Activated T-cell treated with anti-CD3 and anti-CD28 coated beads, Interleukin-2, amount 50 U/mL, for 72 hours (primary cell): ENCODE results near the gene SNPH. TPM values are rescaled to one million over a fixed set of nuclear protein-coding genes. Genes with fewer than 3 reads are reported as not detected.

Experiments
- ATAC-seq, 2 donors: fragments of 150-1000 bp; cut with Tn5 transposase; replicated peaks in 1 of 2; 2 replicates each; pipeline ENCODE4 v1.10.0; 2021; ENCODE audit warnings: moderate library complexity in 2 of 2, mild to moderate bottlenecking in 1 of 2
- DNase-seq, 2 donors: peaks; one replicate each; pipeline ENCODE4 v3.0.0; 2021 to 2022; ENCODE audit warnings: mixed read lengths in 1 of 2
- H3K27ac Mint-ChIP-seq: one replicate; pipeline ENCODE4 v1.8.0; 2022; ENCODE audit warnings: mild to moderate bottlenecking, moderate library complexity, mixed read lengths
- H3K27me3 Mint-ChIP-seq: one replicate; pipeline ENCODE4 v1.8.0; 2022; ENCODE audit warnings: low read depth, mixed read lengths
- H3K36me3 Mint-ChIP-seq, 2 donors: one replicate each; pipeline ENCODE4 v1.8.0; 2022; ENCODE audit warnings: mixed read lengths in 2 of 2, mild to moderate bottlenecking in 1 of 2; ENCODE audit not compliant: insufficient read depth in 2 of 2
- H3K4me1 Mint-ChIP-seq: one replicate; pipeline ENCODE4 v1.8.0; 2022; ENCODE audit warnings: low read depth, mixed read lengths
- H3K4me3 Mint-ChIP-seq, 2 donors: one replicate each; pipeline ENCODE4 v1.8.0; 2022; ENCODE audit warnings: mild to moderate bottlenecking in 2 of 2, mixed read lengths in 2 of 2, moderate library complexity in 2 of 2
- H3K9me3 Mint-ChIP-seq, 2 donors: one replicate each; pipeline ENCODE4 v1.8.0; 2022; ENCODE audit warnings: mixed read lengths in 2 of 2
- total RNA-seq, 2 donors: library from RNA; stranded (reverse); gene quantifications; one replicate each; pipeline ENCODE4 v1.2.3, GENCODE V29; 2022

Gene SNPH
- total RNA-seq, 2 donors from 2014 or later = 7.1 to 7.8 TPM

- no peaks in the 10 kb centered on the region for H3K27me3 Mint-ChIP-seq
- H3K36me3 Mint-ChIP-seq = no peaks in the 10 kb centered on the region
- no peak overlapping the region for H3K27ac Mint-ChIP-seq
- H3K9me3 Mint-ChIP-seq = no peaks in the 10 kb centered on the region
- no peak for ATAC-seq
- peaks cover 53% of the 10 kb centered on the region for H3K4me1 Mint-ChIP-seq
- DNase-seq = no peak
- no peak overlapping the region for H3K4me3 Mint-ChIP-seq
These were observed 3.8 kb downstream of the SNPH start for GRCh38 chr20:1269850-1270249.

DNA sequence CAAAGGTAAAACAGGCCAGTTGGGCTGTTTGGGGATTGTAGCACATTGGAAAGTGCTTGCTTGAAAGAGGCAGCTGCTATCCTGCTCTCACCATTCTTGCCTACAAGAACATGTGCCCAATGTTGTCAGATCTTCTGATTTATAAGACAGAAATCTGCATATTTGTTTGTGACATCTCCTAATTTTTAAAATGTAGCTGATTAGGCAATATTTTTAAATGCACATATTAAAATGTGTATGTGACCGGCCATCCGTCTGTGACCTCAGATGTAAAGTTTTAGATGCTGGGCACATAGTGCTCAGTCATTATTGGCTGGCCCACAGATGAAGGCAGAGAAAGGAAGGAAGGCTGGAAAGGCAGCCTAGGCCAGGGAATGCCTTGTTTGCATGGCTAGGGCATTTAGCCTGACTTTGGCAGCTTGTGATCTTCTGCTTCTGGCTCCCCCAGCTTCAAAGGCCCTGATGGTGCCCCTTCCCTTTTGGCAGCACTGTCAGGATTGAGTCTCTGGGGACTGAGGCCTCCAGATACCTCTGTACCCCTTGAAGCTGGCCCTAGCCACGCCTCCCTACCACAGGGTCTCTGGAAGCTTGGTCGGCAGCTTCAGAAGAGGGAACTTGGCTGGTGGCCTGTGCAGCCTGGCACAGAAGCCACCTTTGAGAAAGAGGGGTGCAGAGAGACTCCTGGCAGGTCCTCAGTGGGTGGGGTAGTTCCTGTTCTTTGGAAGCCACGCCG is 6.4 kb downstream of the SNPH start:
- ATAC-seq = no peak
- H3K4me1 Mint-ChIP-seq = peaks cover 34% of the 10 kb centered on the region
- no peak for DNase-seq
- no peak overlapping the region for H3K27ac Mint-ChIP-seq
- H3K4me3 Mint-ChIP-seq = no peak overlapping the region
- H3K36me3 Mint-ChIP-seq = no peaks in the 10 kb centered on the region
- no peaks in the 10 kb centered on the region for H3K9me3 Mint-ChIP-seq
- no peaks in the 10 kb centered on the region for H3K27me3 Mint-ChIP-seq

DNA sequence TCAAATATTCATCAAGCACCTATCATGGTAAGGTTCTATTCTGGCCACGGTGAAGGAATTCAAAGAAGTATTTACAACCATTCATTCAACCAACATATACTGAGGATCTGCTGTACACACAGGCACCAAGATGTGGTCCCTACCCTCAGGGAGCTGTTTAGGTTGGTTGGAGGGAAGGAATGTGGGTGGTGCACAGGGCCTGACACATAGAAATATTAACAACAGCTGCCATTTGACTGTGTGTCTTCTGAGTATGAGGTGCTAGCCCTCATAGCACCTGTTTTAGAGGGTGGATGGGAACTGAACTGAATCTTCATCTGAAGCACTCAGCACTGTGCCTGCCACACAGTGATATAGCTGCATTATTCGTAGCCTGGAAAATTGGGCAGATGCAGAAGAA is 7.3 kb downstream of the SNPH start:
- no peak overlapping the region for H3K27ac Mint-ChIP-seq
- no peak for DNase-seq

GRCh38 chr20:1274485-1275311 is 8.6 kb downstream of the SNPH start:
- Mint-ChIP-seq H3K36me3 (no peaks in the 10 kb centered on the region), H3K27me3 (no peaks in the 10 kb centered on the region), H3K27ac (no peak overlapping the region), H3K9me3 (no peaks in the 10 kb centered on the region), H3K4me3 (no peak overlapping the region), H3K4me1 (peaks cover 16% of the 10 kb centered on the region)
- DNase-seq = no peak
- ATAC-seq = no peak

More for the DNA sequence above, 7.3 kb downstream of the SNPH start:
- Mint-ChIP-seq H3K27me3 (no peaks in the 10 kb centered on the region), H3K4me3 (no peak overlapping the region), H3K36me3 (no peaks in the 10 kb centered on the region), H3K4me1 (peaks cover 26% of the 10 kb centered on the region), H3K9me3 (no peaks in the 10 kb centered on the region)
- no peak for ATAC-seq

GRCh38 chr20:1275919-1276318 is 9.8 kb downstream of the SNPH start:
- DNase-seq (no peak), ATAC-seq (no peak)
- Mint-ChIP-seq H3K9me3 (no peaks in the 10 kb centered on the region), H3K4me1 (peaks cover 15% of the 10 kb centered on the region), H3K36me3 (no peaks in the 10 kb centered on the region), H3K4me3 (no peak overlapping the region), H3K27me3 (no peaks in the 10 kb centered on the region), H3K27ac (no peak overlapping the region)

DNA sequence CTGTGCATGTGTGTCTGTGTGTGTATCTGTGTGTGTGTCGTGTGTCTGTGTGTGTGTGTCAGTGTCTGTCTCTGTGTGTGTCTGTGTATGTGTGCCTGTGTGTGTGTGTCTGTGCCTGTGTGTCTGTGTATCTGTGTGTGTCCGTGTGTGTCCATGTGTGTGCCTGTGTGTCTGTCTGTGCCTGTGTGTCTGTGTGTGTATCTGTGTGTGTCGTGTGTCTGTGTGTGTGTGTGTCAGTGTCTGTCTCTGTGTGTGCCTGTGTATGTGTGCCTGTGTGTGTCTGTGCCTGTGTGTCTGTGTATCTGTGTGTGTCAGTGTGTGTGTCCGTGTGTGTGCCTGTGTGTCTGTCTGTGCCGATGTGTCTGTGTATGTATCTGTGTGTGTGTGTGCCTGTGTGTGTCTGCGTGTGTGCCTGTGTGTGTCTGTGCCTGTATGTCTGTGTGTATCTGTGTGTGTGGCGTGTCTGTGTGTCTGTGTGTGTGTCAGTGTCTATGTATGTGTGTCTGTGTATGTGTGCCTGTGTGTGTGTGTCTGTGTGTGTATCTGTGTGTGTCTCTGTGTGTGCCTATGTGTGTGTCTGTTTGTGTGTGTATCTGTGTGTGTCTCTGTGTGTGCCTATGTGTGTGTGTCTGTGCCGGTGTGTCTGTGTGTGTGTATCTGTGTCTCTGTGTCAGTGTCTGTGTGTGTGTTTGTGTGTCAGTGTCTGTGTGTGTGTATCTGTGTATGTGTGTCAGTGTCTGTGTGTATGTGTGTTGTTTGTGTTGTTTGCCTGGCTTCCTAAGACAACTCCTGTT is 11.6 kb downstream of the SNPH start:
- H3K9me3 Mint-ChIP-seq = no peaks in the 10 kb centered on the region
- ATAC-seq = no peak
- H3K27me3 Mint-ChIP-seq = no peaks in the 10 kb centered on the region
- peaks cover 11% of the 10 kb centered on the region for H3K4me1 Mint-ChIP-seq
- H3K27ac Mint-ChIP-seq = no peak overlapping the region
- H3K4me3 Mint-ChIP-seq = no peak overlapping the region
- no peaks in the 10 kb centered on the region for H3K36me3 Mint-ChIP-seq
- no peak for DNase-seq

- Mint-ChIP-seq H3K4me3 (no peak overlapping the region), H3K4me1 (peaks cover 20% of the 10 kb centered on the region), H3K36me3 (no peaks in the 10 kb centered on the region), H3K27ac (no peak overlapping the region), H3K9me3 (no peaks in the 10 kb centered on the region), H3K27me3 (no peaks in the 10 kb centered on the region)
- no peak for ATAC-seq
- no peak for DNase-seq
These were observed 12.9 kb downstream of the SNPH start for GRCh38 chr20:1278993-1279392.

GRCh38 chr20:1280195-1281102 is 14.4 kb downstream of the SNPH start:
- no peaks in the 10 kb centered on the region for H3K27me3 Mint-ChIP-seq
- H3K36me3 Mint-ChIP-seq = no peaks in the 10 kb centered on the region

DNA sequence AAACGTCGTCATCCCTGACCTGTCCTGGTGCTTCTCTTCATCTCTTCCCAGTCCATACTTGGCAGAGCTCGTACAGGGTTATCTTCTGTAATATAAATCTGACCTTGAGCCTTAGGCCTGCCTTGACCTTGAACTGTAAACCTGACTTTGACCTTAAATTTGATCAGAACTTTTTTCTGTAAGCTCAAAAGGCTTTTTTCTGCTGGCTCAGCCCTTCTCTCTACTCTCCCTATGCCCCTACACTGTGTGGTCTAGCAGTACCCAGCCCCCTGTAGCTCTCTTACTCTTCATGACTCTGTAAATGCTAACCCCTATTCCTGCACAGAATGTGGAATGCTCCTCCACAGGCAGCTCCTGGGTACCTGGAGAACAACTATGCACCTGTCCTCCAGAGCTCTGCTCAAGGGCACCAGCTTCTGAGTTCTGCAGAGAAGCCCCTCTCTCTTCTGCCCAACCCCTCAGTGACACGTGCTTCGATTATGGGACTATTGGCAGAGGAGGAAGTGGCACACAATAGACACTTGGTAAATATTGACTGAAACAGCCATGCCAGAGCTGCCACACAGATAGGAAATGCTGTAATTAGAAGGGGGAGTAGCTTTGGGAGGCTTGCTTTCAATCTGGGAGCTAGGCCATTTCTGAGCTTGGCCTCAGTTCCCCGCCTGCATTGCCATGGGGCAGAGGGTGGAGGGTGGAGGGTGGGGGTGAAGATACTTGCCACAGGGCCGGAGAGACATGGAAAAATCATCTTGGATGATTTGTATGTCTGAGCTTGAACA is 15.4 kb downstream of the SNPH start:
- ATAC-seq (no peak), DNase-seq (no peak)
- Mint-ChIP-seq H3K9me3 (no peaks in the 10 kb centered on the region), H3K27ac (no peak overlapping the region), H3K36me3 (no peaks in the 10 kb centered on the region), H3K4me1 (peaks cover 44% of the 10 kb centered on the region), H3K27me3 (no peaks in the 10 kb centered on the region), H3K4me3 (no peak overlapping the region)

More at GRCh38 chr20:1280195-1281102, 14.4 kb downstream of the SNPH start:
- Mint-ChIP-seq H3K27ac (no peak overlapping the region), H3K9me3 (no peaks in the 10 kb centered on the region), H3K4me1 (peaks cover 34% of the 10 kb centered on the region), H3K4me3 (no peak overlapping the region)
- ATAC-seq (no peak), DNase-seq (no peak)

DNA sequence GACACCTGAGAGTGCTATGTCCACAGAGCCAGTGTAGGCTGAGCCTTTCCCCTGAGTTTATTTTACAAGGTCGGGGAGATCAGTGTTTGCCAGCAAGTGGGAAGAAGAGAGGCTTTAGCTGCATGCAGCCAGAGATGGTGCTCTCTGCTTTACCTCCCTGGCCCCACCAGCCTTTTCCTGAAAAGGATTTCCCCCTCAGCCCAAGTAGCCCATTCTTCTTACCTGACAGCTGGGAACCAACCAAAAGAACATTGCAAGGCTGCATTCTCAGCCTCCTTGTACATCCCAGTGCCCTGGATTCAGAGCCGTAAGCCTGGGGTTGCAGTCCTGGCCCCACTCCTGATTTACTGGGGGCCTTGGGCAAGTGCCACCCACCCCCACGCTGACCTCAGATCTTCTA is 16.9 kb downstream of the SNPH start:
- Mint-ChIP-seq H3K4me3 (no peak overlapping the region), H3K4me1 (peaks cover 58% of the 10 kb centered on the region), H3K36me3 (no peaks in the 10 kb centered on the region), H3K9me3 (no peaks in the 10 kb centered on the region), H3K27ac (no peak overlapping the region), H3K27me3 (no peaks in the 10 kb centered on the region)
- no peak for ATAC-seq
- no peak for DNase-seq

GRCh38 chr20:1283522-1284510 is 17.7 kb downstream of the SNPH start:
- Mint-ChIP-seq H3K36me3 (no peaks in the 10 kb centered on the region), H3K9me3 (no peaks in the 10 kb centered on the region), H3K4me3 (no peak overlapping the region), H3K4me1 (peaks cover 58% of the 10 kb centered on the region), H3K27ac (no peak overlapping the region), H3K27me3 (no peaks in the 10 kb centered on the region)
- DNase-seq (no peak), ATAC-seq (no peak)
